GM18858 (cell line): ENCODE results near the gene SLC27A2.
"Not testable (repeated sequence)": the region's sequence is repeated elsewhere in the genome, so short reads cannot be mapped to it uniquely, and the experiment has no call there.

Experiments
- ATAC-seq: cut with Tn5 transposase; IDR thresholded peaks from one replicate; pipeline ENCODE4 v1.9.1; 2021; ENCODE audit not compliant: unreplicated experiment

SLC27A2 gene

DNA sequence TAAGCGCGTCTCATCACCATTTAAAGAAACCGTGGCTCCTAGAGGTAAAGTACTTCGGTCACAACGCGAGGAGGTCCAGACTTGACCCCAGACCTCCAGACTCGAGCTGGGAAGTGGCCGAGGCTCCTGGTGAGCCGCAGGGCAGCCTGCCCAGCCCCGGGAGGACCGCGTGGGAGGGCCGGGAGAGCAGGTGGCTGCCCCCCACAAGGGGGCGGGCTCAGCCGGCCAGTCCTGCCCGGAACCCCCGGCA is at the start of gene SLC27A2:
SLC27A2 (plus strand) TSS at position 228 of the 250 bp plus-strand sequence. CDS start 232 bp downstream, outside the sequence.
- no peak for ATAC-seq

DNA sequence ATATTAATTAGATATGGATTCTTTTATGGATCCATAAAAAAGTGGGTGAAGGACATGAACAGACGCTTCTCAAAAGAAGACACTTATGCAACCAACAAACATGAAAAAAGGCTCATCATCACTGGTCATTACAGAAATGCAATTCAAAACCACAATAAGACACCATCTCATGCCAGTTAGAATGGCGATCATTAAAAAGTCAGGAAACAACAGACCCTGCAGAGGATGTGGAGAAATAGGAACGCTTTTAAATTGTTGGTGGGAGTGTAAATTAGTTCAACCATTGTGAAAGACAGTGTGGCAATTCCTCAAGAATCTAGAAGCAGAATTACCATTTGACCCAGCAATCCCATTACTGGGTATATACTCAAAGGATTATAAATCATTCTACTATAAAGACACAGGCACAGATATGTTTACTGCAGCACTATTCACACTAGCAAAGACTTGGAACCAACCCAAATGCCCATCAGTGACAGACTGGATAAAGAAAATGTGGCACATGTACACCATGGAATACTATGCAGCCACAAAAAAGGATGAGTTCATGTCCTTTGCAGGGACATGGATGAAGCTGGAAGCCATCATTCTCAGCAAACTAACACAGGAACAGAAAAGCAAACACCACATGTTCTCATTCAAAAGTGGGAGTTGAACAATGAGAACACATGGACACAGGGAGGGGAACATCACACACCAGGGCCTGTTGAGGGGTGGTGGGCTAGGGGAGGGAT is 49.6 kb upstream of the SLC27A2 start:
- not testable (repeated sequence) for ATAC-seq

DNA sequence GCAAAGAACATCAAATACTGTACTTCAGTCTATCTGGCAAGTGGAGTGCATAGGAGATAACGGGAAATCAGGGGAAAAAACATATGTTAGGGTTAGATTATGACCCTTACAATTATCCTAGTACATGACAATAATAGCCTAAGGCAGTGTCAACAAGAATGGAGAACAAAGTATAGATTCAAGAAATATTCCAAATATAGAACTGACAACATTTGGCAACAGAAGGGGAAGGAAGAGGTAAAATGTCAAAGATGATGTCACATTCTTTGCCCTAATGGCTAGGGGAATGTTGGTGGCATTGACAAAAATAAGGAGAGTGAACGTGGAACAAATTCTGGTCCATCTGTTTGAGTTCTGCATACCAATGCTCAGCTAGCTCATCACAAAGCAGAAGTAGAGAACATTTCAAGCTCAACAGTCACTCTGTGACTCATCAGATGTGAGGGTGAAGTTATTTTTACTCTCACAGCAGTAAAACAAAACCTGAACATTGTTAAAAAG is 47.4 kb upstream of the SLC27A2 start:
- ATAC-seq: peak; percentile 62

GRCh38 chr15:50135031-50135551 is 46.9 kb upstream of the SLC27A2 start:
- peak; percentile 43 for ATAC-seq

- ATAC-seq: no peak
Observed at GRCh38 chr15:50137330-50137761, 44.6 kb upstream of the SLC27A2 start.

GRCh38 chr15:50137893-50138292 is 44.1 kb upstream of the SLC27A2 start:
- ATAC-seq: no peak

GRCh38 chr15:50138391-50138790 is 43.6 kb upstream of the SLC27A2 start:
- no peak for ATAC-seq

GRCh38 chr15:50140098-50140497 is 41.9 kb upstream of the SLC27A2 start:
- ATAC-seq: no peak

GRCh38 chr15:50140983-50141382 is 41.0 kb upstream of the SLC27A2 start:
- no peak for ATAC-seq

GRCh38 chr15:50141856-50142255 is 40.1 kb upstream of the SLC27A2 start:
- ATAC-seq: no peak

- no peak for ATAC-seq
Observed at GRCh38 chr15:50143255-50143860, 38.6 kb upstream of the SLC27A2 start.

DNA sequence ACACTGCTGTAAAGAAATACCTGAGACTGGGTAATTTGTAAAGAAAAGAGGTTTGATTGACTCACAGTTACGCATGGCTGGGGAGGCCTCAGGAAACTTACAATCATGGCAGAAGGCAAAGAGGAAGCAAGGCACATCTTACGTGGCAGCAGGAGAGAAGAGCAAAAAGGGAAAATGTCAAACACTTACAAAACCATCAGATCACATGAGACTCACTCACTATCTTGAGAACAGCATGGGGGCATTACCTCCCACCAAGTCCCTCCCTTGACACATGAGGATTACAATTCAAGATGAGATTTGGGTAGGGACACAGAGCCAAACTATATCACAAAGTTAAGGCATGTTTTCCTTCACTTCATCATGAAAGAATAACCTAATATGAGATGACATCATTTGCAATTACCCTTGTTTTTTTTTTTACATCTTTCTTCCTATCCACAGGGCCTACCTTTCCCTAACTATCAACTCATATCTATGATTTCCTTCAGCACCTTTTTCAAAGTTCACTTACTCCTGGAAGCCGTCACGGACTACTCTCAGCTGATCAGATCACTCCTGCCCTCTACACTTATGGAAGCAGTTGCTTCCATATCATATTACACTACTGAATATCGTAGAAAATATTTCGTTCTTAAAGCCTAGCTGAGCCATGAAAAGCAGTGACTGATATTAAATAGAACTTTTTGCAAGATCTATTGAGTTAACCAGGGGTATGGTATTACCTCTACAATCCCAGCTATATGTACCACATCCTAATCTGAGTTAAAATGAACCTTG is 37.5 kb upstream of the SLC27A2 start:
- no peak for ATAC-seq

DNA sequence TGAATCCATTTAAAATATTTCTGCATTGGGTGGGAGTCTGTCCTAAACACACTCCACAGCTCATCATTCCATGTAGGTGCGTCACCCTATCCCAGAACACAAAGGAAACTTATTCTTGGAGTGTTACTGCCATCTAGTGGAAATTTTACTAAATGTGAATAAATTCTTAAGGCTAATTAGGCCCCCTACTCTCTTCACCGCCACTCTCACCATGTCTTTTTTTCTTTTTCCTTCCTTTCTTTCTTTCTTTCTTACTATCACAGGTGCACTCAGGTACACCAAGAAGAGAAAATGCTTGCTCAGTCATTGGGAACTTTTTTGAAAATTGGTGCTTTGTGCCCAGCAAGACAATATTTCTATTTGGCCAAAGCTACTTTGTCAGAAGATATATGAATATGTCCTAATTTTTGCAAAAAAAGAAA is 36.5 kb upstream of the SLC27A2 start:
- ATAC-seq: peak; percentile 62

GRCh38 chr15:50146632-50147031 is 35.4 kb upstream of the SLC27A2 start:
- ATAC-seq: no peak

- ATAC-seq: no peak
Observed at GRCh38 chr15:50148362-50148963, 33.5 kb upstream of the SLC27A2 start.

GRCh38 chr15:50149090-50149489 is 32.9 kb upstream of the SLC27A2 start:
- ATAC-seq: no peak

- no peak for ATAC-seq
Observed at GRCh38 chr15:50150349-50150748, 31.6 kb upstream of the SLC27A2 start.

DNA sequence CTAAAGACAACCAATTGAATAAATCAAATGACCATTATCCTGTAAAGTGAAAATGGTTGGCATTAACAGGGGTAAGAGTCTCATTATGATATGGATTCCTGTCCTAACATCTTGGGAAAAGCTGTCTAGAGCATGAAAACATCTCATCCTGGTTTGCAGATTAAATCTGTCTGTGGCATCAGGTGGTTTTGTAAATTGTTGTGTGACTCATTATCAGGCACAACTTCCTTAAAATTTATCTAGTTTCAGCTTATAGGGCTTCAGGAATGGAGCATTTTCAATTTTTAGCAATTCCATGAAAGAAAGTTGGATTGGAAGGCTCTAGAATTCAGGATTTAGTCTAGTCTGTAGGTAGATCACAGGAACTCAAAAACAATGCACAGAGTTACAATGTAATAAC is 31.1 kb upstream of the SLC27A2 start:
- no peak for ATAC-seq

- no peak for ATAC-seq
Observed at GRCh38 chr15:50151476-50151875, 30.5 kb upstream of the SLC27A2 start.

GRCh38 chr15:50158236-50158635 is 23.8 kb upstream of the SLC27A2 start:
- ATAC-seq: not testable (repeated sequence)
